Left ventricle myocardium inferior (tissue), 1 donor: Measurements from ENCODE around the gene KCNE4. TPM values are rescaled to one million over a fixed set of nuclear protein-coding genes. Genes with fewer than 3 reads are reported as not detected.

Source experiments
- DNase-seq: peaks from one replicate; pipeline ENCODE4 v3.0.0-alpha.2; 2020
- H3K27ac ChIP-seq: fragments of 200-600 bp; replicated peaks from 2 replicates; pipeline ENCODE4 v1.8.0; 2021
- H3K27me3 ChIP-seq: fragments of 200-600 bp; 2 replicates; pipeline ENCODE4 v1.8.0; 2021; ENCODE audit warnings: low read depth
- H3K36me3 ChIP-seq: fragments of 200-600 bp; 2 replicates; pipeline ENCODE4 v1.8.0; 2021
- H3K4me1 ChIP-seq: fragments of 200-600 bp; 2 replicates; pipeline ENCODE4 v1.8.0; 2021
- H3K4me3 ChIP-seq: fragments of 200-600 bp; 2 replicates; pipeline ENCODE4 v1.8.0; 2021; ENCODE audit warnings: mild to moderate bottlenecking, moderate library complexity
- H3K9me3 ChIP-seq: fragments of 200-600 bp; replicated peaks from 2 replicates; pipeline ENCODE4 v1.8.0; 2021
- intact Hi-C: fragments of 100-400 bp; cut with micrococcal nuclease; formaldehyde crosslinking; loops from one replicate; pipeline ENCODE4 v1.11.0; 2022
- long read RNA-seq: library from polyadenylated mRNA; unstranded; transcript quantifications from one replicate; pipeline ENCODE4 v2.0.0, GENCODE V29; 2021
- total RNA-seq: library from RNA; stranded (reverse); fragmentation: NEBNext Ultra II Directional; extraction: Animal tissue kit (Norgen Biotek cat#: 25700); gene quantifications from one replicate; pipeline ENCODE4 v1.2.1, GENCODE V29; 2021
- TF ChIP-seq, protein P1 (sequence below): fragments of 200-600 bp; IDR thresholded peaks from 2 replicates; pipeline ENCODE4 v1.8.0; 2021; ENCODE audit warnings: antibody characterized with exemption, mild to moderate bottlenecking, borderline replicate concordance
- donor health status: DM: no; HTN: yes; CAD: no; lungs with severe emphysema.

The KCNE4 gene, protein sequence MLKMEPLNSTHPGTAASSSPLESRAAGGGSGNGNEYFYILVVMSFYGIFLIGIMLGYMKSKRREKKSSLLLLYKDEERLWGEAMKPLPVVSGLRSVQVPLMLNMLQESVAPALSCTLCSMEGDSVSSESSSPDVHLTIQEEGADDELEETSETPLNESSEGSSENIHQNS
- 3.1 TPM for total RNA-seq
- long read RNA-seq, partial matches to known transcripts = 0 of 2 reads
- long read RNA-seq, other reads (novel, unspliced or antisense) = 0 of 2 reads

DNA sequence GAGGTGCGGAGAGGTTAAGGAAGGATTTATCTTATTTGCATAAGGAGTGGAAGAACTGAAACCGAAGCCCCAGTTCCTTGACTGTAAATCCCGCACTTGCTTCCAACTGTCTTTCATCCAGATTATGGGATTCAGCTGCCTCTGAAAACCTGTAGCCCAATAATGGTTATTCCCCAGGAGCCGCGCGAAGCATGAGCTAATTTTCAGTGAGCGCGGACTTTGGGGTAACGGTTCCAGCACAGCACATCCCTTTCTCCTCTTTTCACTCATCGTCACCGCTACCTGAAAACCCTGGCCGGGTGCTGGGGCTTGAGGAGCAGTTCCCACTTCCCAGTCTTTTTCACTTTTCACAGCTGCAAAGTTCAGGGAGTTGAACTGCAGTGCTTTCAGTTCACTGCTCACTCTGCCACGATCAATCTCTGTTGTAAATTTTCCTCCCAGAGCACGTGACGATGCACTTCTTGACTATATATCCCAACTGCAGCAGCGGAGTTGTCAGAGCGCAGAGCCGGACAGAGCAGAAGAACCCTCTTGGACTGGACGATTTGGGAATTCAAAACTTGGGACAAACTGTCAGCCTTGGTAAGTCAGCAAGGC is at the start of gene KCNE4:
KCNE4 (plus strand) TSS at position 498 of the 597 bp plus-strand sequence. CDS start 641 bp downstream, outside the sequence.
- TF ChIP-seq, protein P1, sequence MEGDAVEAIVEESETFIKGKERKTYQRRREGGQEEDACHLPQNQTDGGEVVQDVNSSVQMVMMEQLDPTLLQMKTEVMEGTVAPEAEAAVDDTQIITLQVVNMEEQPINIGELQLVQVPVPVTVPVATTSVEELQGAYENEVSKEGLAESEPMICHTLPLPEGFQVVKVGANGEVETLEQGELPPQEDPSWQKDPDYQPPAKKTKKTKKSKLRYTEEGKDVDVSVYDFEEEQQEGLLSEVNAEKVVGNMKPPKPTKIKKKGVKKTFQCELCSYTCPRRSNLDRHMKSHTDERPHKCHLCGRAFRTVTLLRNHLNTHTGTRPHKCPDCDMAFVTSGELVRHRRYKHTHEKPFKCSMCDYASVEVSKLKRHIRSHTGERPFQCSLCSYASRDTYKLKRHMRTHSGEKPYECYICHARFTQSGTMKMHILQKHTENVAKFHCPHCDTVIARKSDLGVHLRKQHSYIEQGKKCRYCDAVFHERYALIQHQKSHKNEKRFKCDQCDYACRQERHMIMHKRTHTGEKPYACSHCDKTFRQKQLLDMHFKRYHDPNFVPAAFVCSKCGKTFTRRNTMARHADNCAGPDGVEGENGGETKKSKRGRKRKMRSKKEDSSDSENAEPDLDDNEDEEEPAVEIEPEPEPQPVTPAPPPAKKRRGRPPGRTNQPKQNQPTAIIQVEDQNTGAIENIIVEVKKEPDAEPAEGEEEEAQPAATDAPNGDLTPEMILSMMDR = no peak
- intact Hi-C loops = no loop called here
- Histone ChIP-seq H3K9me3 (no peaks in the 10 kb centered on the region), H3K27ac (peak within 1 kb of the TSS; percentile 83), H3K4me3 (peak within 1 kb of the TSS; percentile 67), H3K27me3 (peaks cover 14% of the 10 kb centered on the region), H3K4me1 (peaks cover 26% of the 10 kb centered on the region), H3K36me3 (no peaks in the 10 kb centered on the region)
- no peak for DNase-seq

DNA sequence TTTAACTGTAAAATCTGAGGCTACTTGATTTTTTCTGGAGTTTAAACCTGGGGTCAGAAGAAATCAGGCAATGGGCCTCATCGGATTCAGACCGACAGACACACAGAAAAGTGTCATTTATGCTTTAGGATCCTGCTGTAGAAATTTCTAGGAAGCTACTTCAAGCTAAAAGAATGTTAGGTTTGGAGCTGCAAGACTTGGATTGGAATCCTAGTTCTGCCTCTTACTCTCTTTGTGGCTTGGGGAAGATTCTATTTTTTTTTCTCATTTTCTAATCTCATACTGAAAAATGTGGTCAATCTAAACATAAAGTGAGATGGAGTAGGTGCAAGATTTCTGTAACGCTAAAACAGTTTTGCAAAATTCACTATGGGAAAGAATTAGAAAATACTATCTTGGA is 48.8 kb upstream of the KCNE4 start:
- TF ChIP-seq, protein P1 = no peak
- Histone ChIP-seq H3K4me1 (no peaks in the 10 kb centered on the region), H3K27me3 (no peaks in the 10 kb centered on the region), H3K9me3 (no peaks in the 10 kb centered on the region), H3K36me3 (no peaks in the 10 kb centered on the region), H3K27ac (no peak overlapping the region), H3K4me3 (no peak overlapping the region)
- no peak for DNase-seq
- intact Hi-C loops = no loop called here

DNA sequence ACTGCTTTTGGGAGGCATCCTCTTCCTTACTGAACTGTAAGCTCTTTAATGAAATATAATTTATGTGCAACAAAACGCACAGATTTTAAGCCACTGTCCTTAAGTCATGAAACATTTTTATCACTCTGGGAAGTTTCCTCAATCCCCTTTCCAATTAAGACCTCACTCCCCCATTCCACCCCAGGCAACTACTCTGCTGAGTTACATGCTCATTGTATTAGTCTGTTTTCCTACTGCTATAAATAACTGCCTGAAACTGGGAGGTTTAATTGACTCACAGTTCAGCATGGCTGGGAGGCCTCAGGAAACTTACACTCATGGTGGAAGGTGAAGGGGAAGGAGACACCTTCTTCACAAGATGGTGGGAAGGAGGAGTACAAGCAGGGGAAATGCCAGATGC is 46.5 kb upstream of the KCNE4 start:
- DNase-seq = no peak

DNA sequence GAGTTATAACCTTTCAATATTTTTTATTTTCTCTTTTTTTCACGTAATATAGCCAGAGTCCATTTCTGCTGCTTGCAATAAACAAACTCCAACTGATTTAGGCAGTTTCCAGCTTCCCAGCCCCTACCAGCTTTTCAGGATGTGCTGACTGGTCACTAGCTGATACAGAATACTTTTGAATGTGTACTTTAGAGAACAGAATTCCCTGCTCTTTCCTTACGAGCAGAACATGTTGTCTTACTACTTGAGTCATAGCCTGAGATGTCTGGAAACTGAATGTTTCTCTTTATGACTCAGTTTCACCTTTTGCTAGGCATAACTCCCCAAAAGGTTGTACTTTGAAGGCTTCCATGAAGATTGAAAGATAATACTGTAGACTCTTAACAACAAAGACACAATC is 44.5 kb upstream of the KCNE4 start:
- H3K27ac ChIP-seq = peak overlapping the region; percentile 53
- intact Hi-C loops = no loop called here

More for the DNA sequence above, 46.5 kb upstream of the KCNE4 start:
- intact Hi-C loops = no loop called here
- no peaks in the 10 kb centered on the region for H3K4me1 ChIP-seq
- no peaks in the 10 kb centered on the region for H3K36me3 ChIP-seq
- H3K4me3 ChIP-seq = no peak overlapping the region
- H3K27me3 ChIP-seq = no peaks in the 10 kb centered on the region
- no peaks in the 10 kb centered on the region for H3K9me3 ChIP-seq
- TF ChIP-seq, protein P1 = no peak
- no peak overlapping the region for H3K27ac ChIP-seq

DNA sequence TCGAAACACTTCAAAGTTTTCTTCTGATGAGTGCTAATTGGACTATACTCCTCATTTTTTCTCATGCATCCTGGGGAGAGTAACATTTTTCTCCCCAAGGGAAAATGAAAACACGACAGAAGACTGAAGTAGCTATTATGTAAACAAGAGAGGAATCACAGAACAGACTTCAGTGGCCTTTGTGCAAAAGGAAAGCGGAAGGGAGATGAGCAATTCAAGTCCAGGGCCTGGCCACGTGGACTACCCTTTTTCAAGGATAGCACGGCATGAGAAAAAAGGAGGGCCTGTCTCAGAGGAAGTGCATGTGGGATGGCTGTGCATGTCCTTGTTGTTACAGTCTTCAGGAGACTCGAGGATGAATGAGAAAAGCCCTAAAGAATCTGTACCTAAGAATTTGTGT is 43.8 kb upstream of the KCNE4 start:
- Histone ChIP-seq H3K9me3 (no peaks in the 10 kb centered on the region), H3K4me1 (no peaks in the 10 kb centered on the region), H3K27ac (peak overlapping the region; percentile 53), H3K27me3 (no peaks in the 10 kb centered on the region), H3K36me3 (no peaks in the 10 kb centered on the region), H3K4me3 (no peak overlapping the region)
- TF ChIP-seq, protein P1 = no peak
- peak; percentile 19 for DNase-seq
- intact Hi-C loops = no loop called here

More for the DNA sequence above, 44.5 kb upstream of the KCNE4 start:
- DNase-seq = no peak
- Histone ChIP-seq H3K27me3 (no peaks in the 10 kb centered on the region), H3K9me3 (no peaks in the 10 kb centered on the region), H3K4me1 (no peaks in the 10 kb centered on the region), H3K36me3 (no peaks in the 10 kb centered on the region), H3K4me3 (no peak overlapping the region)
- TF ChIP-seq, protein P1 = no peak
